Activated T-cell treated with anti-CD3 and anti-CD28 coated beads for 24 hours (primary cell): Measurements from ENCODE around the gene RAD51.
A peak's percentile ranks its signal among the peaks of the same experiment; 100 is the strongest.

ENCODE experiments used
- DNase-seq: peaks from one replicate; pipeline ENCODE4 v3.0.0-alpha.2; 2020; ENCODE audit warnings: low read depth

Gene RAD51

GRCh38 chr15:40763801-40764628 is 69.0 kb downstream of the RAD51 start, which contains the start of gene GCHFR:
GCHFR (plus strand) TSS chr15:40764068; CDS start chr15:40764181, 113 bp downstream.
- peak; percentile 45 for DNase-seq

GRCh38 chr15:40764629-40765103 is 69.7 kb downstream of the RAD51 start:
- no peak for DNase-seq

GRCh38 chr15:40766194-40766815 is 71.3 kb downstream of the RAD51 start:
- no peak for DNase-seq

GRCh38 chr15:40766906-40767837 is 72.2 kb downstream of the RAD51 start:
- DNase-seq: no peak

- DNase-seq: no peak
Measured at GRCh38 chr15:40767838-40768500, 73.0 kb downstream of the RAD51 start.

- DNase-seq: no peak
Measured at GRCh38 chr15:40768521-40769273, 73.7 kb downstream of the RAD51 start.

- peak; percentile 65 for DNase-seq
Measured at GRCh38 chr15:40769274-40770146, 74.5 kb downstream of the RAD51 start, which contains the start of gene C15orf62. C15orf62 (plus strand) TSS chr15:40769980; CDS start chr15:40770496, 516 bp downstream.

- DNase-seq: no peak
Measured at GRCh38 chr15:40770147-40770721, 75.3 kb downstream of the RAD51 start.

GRCh38 chr15:40771242-40771641 is 76.3 kb downstream of the RAD51 start:
- no peak for DNase-seq

- no peak for DNase-seq
Measured at GRCh38 chr15:40772014-40772413, 77.0 kb downstream of the RAD51 start.

- no peak for DNase-seq
Measured at GRCh38 chr15:40773496-40773895, 78.5 kb downstream of the RAD51 start.

- DNase-seq: no peak
Measured at GRCh38 chr15:40773902-40774301, 78.9 kb downstream of the RAD51 start.

- no peak for DNase-seq
Measured at GRCh38 chr15:40775007-40775406, 80.0 kb downstream of the RAD51 start.

- no peak for DNase-seq
Measured at GRCh38 chr15:40775740-40776536, 81.0 kb downstream of the RAD51 start.

- DNase-seq: peak; percentile 28
Measured at GRCh38 chr15:40776537-40777141, 81.7 kb downstream of the RAD51 start.
